GM21576 (cell line): ENCODE results near the gene IRAK1BP1.
A peak's percentile ranks its signal among the peaks of the same experiment; 100 is the strongest.
"Not testable (repeated sequence)": the region's sequence is repeated elsewhere in the genome, so short reads cannot be mapped to it uniquely, and the experiment has no call there.

Experiments used
- ATAC-seq: cut with Tn5 transposase; IDR thresholded peaks from one replicate; pipeline ENCODE4 v1.9.1; 2021; ENCODE audit warnings: mild to moderate bottlenecking, moderate library complexity; ENCODE audit not compliant: unreplicated experiment

Gene IRAK1BP1

GRCh38 chr6:78883651-78884050 is 16.3 kb downstream of the IRAK1BP1 start:
- no peak for ATAC-seq

- ATAC-seq = not testable (repeated sequence)
Observed at GRCh38 chr6:78889901-78890300, 22.6 kb downstream of the IRAK1BP1 start.

GRCh38 chr6:78896227-78896626 is 28.9 kb downstream of the IRAK1BP1 start:
- ATAC-seq = no peak

GRCh38 chr6:78908621-78909020 is 41.3 kb downstream of the IRAK1BP1 start:
- no peak for ATAC-seq

- peak; percentile 52 for ATAC-seq
Observed at GRCh38 chr6:78909391-78909790, 42.0 kb downstream of the IRAK1BP1 start.

GRCh38 chr6:78910010-78910409 is 42.7 kb downstream of the IRAK1BP1 start:
- no peak for ATAC-seq

- ATAC-seq = peak; percentile 52
Observed at GRCh38 chr6:78910591-78911171, 43.3 kb downstream of the IRAK1BP1 start.

- no peak for ATAC-seq
Observed at GRCh38 chr6:78911218-78911940, 44.0 kb downstream of the IRAK1BP1 start.

GRCh38 chr6:78916411-78916810 is 49.1 kb downstream of the IRAK1BP1 start:
- no peak for ATAC-seq

GRCh38 chr6:78917788-78918187 is 50.4 kb downstream of the IRAK1BP1 start:
- ATAC-seq = no peak

- not testable (repeated sequence) for ATAC-seq
Observed at GRCh38 chr6:78921168-78921567, 53.8 kb downstream of the IRAK1BP1 start.

- no peak for ATAC-seq
Observed at GRCh38 chr6:78925317-78925716, 58.0 kb downstream of the IRAK1BP1 start.

- ATAC-seq = no peak
Observed at GRCh38 chr6:78935553-78935952, 68.2 kb downstream of the IRAK1BP1 start.

- ATAC-seq = no peak
Observed at GRCh38 chr6:78936515-78936914, 69.2 kb downstream of the IRAK1BP1 start.

- no peak for ATAC-seq
Observed at GRCh38 chr6:78942446-78942845, 75.1 kb downstream of the IRAK1BP1 start.

GRCh38 chr6:78947529-78947928 is 80.2 kb downstream of the IRAK1BP1 start:
- no peak for ATAC-seq

GRCh38 chr6:78947962-78948361 is 80.6 kb downstream of the IRAK1BP1 start:
- ATAC-seq = no peak

- ATAC-seq = no peak
Observed at GRCh38 chr6:78948785-78949184, 81.4 kb downstream of the IRAK1BP1 start.

- no peak for ATAC-seq
Observed at GRCh38 chr6:78952362-78952761, 85.0 kb downstream of the IRAK1BP1 start.
